Omental fat pad (tissue), 4 donors: ENCODE measurements around the gene TUBGCP2. TPM values are rescaled to one million over a fixed set of nuclear protein-coding genes. Genes with fewer than 3 reads are reported as not detected.

Experiments used
- ATAC-seq: fragments of 150-250 bp; one replicate; pipeline ENCODE4 v1.9.1; 2016; ENCODE audit warnings: mild to moderate bottlenecking, moderate library complexity; ENCODE audit not compliant: low FRiP score
- DNase-seq: peaks from one replicate; pipeline ENCODE4 v3.0.0-alpha.2; 2019; ENCODE audit warnings: low spot score
- CTCF ChIP-seq, 3 donors: fragments of 450-650 bp; IDR thresholded peaks; one replicate each; pipeline ENCODE4 v1.5.1; 2016 to 2017; ENCODE audit warnings: antibody characterized with exemption in 3 of 3, mild to moderate bottlenecking in 3 of 3, moderate library complexity in 2 of 3
- total RNA-seq, 4 donors: library from RNA; depleted of rRNA; stranded (reverse); fragments of >200 nt; gene quantifications; one replicate each; pipeline ENCODE4 v1.1.0, GENCODE V29; 2016

The TUBGCP2 gene
- total RNA-seq, 4 donors from 2014 or later, result 29.0 to 44.5 (median 36.3) TPM

GRCh38 chr10:133334503-133335245, 26.0 kb upstream of the TUBGCP2 start:
- TF ChIP-seq CTCF (IDR thresholded peaks at IDR 0.05), result no peak
- DNase-seq (no peak), ATAC-seq (peak; percentile 15)

DNA sequence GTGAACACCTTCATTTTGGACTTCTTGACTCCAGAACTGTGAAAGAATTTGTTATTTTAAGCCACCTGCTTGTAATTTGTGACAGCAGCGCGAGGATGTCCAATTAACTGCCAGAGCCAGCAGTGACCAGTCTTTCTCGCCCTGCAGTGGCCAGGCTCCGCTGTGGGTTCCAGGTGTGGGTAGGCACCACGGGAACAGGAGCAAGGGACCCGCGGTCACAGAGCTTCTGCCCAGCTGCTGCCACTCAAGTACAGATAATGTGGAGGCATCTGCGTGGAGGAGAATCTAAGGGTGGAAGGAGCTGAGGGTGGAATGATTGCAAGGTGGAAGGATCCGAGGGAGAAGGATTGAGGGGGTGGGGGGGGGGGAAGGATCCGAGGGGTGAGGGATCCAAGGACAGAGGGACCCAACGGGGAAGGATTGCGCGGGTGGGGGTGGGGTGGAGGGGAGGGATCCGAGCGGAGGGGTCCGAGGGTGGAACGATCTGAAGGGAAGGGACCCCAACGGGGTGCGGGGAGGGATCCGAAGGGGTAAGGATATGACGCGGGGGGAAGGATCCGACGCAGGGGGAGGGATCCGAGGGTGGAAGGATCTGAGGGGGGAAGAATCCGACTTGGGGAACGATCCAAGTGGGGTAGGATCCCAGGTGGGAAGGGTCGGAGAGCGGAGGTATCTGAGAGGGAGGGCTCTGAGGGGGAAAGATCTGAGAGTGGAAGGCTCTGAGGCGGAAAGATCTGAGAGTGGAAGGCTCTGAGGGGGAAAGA, 24.4 kb upstream of the TUBGCP2 start:
- no peak for TF ChIP-seq CTCF (IDR thresholded peaks at IDR 0.05)
- no peak for ATAC-seq
- DNase-seq, result no peak

DNA sequence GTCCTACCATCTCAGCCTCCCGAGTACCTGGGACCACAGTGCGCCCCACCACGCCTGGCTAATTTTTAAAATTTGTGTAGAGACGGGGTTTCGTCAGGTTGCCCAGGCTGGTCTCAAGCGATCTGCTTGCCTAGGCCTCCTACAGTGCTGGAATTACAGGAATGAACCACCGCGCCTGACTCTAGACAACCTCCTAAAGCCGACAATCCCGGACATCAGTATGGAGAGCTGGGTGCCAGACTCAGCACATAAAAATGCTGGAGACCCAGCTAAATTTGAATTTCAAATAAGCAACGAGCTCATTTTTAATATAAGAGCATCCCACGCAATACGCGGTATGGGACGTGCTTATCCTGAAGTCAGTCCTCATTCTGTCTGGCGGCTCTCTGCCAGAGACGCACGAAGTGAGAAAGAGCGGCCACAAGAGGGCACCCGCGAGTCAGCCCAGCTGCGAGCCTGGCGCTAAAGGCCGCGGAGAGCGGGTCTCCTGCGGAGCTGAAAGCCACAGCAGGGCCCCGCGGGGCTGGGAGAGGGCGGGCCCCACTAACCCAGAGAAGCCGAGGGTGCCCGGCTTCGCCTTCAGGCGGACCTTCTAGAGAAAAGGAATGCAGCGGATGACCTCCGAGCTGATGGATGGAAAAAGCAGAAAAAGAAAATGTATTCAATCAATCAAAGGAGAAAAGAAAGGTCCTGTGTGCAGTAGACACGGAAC, 21.0 kb upstream of the TUBGCP2 start:
- peak in 1 of 3 donors; percentile 51 for TF ChIP-seq CTCF (IDR thresholded peaks at IDR 0.05)
- ATAC-seq, result peak; percentile 81
- DNase-seq, result peak; percentile 84

GRCh38 chr10:133328358-133329343, 20.0 kb upstream of the TUBGCP2 start:
- ATAC-seq (no peak), DNase-seq (no peak)
- TF ChIP-seq CTCF (IDR thresholded peaks at IDR 0.05), result no peak

DNA sequence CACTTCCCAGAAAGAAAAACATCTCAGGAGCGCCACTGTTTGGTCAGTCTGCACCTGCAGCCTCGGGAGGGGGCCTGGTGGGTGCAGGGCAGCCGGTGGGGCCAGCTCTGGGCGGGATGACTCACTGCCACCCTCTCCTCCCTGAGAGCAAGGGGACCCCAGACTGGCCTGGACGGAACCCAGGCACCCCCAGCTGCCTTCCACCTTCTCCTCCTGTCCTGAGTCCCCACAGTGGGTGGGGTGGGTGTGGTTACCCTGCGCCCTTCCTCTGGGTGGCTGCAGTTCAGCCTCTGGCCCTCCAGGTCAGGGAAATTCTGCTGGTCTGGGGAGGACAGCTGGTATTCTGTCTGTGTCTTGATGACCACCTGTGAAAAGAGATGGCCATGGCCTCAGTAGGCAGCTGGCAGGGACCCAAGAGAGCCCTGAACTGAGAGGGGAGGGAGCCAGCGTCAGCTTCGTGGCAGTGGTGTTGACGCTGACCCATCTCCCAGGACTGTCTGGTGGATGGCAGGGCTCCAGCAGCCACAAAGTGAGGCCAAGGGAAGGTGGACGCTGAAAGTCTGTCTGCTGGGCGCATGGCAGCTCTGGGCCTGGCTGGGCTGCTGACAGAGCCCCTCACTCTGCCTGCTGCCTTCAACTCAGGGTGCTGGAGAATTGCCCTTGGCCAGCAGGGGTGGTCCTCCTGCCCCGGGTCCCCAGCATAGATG, 19.1 kb upstream of the TUBGCP2 start:
- ATAC-seq, result no peak
- no peak for DNase-seq
- TF ChIP-seq CTCF (IDR thresholded peaks at IDR 0.05), result no peak
